GM19238 (cell line): ENCODE data around the gene NUP214.
"Not testable (repeated sequence)": the region's sequence is repeated elsewhere in the genome, so short reads cannot be mapped to it uniquely, and the experiment has no call there.

ENCODE experiments used
- DNase-seq: peaks from one replicate; pipeline ENCODE4 v3.0.0; 2011; ENCODE audit warnings: low spot score; ENCODE audit not compliant: insufficient read length

Gene NUP214

DNA sequence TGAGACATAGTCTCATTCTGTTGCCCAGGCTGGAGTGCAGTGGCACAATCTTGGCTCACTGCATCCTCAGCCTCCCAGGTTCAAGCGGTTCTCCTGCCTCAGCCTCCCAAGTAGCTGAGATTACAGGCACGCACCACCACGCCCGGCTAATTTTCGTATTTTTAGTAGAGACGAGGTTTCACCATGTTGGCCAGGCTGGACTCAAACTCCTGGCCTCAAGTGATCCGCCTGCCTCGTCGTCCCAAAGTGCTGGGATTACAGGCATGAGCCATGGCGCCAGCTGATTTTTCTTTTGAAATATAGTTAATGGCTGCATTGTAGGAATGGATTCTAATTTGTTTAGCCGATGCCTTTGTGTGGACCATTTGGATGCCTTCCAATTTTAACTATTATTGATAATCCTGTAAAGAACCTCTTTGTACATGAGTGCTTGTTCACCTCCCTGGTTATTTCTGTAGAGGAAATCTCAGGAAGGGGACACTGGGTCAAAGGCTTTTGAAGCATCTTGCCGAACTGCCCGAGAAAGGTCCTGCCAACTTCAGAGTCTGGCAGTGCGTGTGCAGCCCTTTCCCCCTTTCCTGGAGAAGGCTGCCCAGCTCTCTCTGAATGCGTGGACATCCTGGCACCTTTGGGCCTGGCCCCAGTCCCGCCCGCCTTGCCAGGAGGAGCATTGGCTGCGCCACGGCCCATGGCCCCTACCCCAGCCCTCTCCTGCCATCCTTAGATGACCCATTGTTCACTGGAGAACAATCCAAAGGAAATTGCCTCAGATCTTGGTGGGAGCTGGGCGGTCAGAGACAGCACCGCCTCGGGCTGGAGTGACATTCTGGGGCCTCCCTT lies 8.9 kb upstream of the NUP214 start:
- no peak for DNase-seq

DNA sequence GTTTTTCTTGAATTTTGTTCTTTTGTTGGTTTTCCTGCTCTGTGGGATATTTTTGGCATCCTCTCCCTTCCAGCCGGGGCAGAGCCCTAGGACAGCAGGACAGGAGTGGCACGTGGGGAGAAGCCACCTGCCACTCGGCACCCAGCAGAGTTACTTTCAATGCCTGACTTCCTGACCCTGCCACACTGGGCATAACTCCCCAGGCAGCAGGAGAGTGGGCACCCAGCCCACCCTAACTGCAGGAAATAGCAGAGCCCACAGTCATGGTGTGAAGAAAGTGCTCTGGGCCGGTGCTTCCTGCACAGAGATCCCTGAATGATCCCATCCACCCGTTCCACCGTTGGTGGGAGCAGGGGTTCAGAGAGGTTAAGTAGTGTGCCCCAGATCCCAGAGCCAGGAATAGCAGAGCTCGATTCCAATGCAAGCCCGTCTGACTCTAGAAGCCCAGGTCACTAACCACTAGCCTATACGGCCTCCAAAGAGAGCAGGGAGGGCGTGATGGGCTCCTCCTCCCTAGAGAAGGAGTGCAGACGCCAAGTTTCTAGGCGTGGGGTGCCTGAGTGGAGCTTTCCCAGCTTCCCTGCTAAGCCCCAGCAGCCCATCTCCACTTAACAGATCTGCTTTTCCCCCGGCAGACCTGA lies 8.1 kb upstream of the NUP214 start:
- no peak for DNase-seq

DNA sequence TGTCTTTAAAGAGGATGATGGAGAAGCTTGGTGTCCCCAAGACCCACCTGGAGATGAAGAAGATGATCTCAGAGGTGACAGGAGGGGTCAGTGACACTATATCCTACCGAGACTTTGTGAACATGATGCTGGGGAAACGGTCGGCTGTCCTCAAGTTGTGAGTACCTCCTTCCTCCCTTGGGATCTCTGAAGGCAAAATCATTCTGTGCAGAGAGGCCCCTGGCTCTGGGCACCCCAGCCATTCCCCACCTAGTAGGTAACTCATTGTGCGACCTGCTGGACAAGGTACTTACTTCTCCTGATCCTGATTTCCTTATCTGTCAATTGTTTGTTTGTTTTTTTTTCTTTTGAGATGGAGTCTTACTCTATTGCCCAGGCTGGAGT lies 7.6 kb upstream of the NUP214 start:
- DNase-seq: no peak

DNA sequence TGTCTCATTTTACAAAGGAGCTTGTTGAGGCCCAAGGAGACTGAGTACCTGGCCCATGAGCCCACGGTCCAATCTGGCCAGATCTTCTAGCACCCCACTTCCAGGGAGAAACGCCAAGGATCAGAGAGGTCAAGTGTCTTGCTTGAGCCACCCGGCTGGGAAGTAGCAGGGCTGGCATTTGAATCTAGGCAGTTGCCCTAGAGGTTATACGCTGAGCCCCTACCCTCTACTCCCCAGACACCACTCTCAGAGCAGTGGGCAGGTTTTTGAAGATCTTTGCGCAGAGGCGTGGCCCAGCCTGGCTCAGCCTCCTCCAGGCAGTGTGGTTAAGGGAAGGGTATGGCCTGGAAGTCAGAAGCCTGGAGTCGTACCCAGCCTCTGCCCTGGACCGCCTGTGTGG lies 5.8 kb upstream of the NUP214 start:
- no peak for DNase-seq

DNA sequence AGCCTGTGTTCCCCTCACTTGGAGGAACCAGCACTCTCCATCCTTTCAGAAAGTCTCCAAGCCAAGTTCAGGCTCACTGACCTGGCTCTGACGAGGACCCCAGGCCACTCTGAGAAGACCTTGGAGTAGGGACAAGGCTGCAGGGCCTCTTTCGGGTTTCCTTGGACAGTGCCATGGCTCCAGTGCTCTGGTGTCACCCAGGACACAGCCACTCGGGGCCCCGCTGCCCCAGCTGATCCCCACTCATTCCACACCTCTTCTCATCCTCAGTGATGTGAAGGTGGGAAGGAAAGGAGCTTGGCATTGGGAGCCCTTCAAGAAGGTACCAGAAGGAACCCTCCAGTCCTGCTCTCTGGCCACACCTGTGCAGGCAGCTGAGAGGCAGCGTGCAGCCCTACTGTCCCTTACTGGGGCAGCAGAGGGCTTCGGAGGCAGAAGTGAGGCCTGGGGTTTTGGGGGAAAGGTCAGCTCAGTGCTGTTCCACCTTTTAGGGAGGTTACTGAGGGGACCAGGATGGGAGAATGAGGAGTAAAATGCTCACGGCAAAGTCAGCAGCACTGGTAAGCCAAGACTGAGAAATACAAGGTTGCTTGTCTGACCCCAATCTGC lies 4.7 kb upstream of the NUP214 start:
- no peak for DNase-seq

DNA sequence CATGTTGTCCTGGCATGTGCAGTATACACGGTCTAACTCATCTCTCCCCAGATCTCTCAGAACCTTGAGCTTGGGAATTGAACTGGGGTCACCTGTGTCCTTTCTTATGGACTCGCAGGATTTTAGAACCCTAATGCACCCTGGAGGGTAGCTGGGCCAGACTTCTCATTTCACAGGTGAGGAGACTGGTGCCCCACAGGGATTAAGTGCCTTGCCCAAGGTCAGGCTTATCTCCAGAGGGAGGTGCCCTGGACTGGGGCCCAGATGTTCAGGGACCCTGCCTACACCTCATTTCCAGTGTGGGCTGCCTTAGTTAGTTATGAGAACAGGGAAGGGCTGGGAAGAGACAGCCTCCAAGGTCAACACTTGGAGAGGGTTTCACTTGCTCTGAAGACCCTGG lies 4.0 kb upstream of the NUP214 start:
- no peak for DNase-seq

DNA sequence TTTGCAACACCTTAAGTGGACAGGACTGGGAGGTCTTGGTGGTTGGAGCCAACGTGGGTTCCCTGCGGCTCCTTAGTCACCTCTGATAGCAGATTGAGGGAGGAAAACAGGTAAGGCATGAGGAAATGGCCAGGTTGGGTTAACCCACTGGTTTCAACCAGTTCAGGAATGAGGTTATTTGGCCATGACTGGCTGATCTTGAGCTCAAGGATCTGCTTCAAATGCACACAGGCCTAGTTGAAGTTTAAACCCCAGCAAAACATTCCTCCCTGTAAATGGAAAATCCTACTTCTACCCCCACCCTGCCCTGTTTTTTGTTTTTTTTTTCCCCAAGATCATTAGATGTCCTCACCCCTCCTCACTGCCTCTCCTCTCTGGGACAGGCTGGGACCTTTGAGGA lies 3.2 kb upstream of the NUP214 start:
- no peak for DNase-seq

DNA sequence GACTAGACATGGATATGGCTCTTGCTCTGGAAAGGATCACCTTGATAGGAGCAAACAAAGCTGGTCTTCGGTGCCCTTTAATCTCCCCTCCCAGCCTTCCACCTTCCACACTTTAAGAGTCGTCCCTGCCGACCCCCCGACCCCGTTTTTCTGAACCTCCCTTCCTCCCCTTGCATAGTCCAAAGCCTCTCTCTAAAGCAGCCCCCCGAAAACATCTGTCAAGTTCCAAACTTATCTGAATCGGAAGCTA lies 423 bp upstream of the NUP214 start:
- DNase-seq: no peak

DNA sequence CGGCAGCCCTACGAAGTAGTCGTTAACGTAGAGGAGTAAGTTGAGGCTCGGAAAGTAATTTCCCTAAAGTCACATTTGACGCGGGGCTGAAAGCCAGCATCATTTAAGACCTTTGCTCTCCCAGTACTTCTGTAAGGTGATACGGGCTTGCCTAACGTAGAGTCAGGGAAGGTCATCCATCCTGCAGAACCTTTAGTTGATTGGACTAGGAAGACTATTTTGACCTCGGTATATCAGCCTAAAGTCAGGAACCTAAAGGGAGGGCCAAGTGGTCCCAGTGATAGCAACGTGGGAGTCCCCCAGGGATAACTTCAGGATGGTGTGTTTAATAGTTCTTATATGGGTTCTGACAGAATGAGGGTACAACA lies 657 bp downstream of the NUP214 start:
- DNase-seq: no peak

DNA sequence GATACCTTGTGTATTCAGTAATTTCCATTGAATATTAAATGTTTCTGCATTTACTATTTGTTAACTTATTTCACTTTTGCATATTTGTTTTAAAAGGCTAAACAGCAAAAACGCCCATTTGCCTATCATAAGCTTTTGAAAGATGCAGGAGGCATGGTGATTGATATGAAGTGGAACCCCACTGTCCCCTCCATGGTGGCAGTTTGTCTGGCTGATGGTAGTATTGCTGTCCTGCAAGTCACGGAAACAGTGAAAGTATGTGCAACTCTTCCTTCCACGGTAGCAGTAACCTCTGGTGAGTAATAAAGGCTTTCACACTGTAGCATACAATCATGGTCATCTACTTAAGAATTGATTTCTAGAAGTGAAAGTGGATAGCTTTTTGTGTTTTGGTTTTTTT lies 3.8 kb downstream of the NUP214 start:
- DNase-seq: no peak

DNA sequence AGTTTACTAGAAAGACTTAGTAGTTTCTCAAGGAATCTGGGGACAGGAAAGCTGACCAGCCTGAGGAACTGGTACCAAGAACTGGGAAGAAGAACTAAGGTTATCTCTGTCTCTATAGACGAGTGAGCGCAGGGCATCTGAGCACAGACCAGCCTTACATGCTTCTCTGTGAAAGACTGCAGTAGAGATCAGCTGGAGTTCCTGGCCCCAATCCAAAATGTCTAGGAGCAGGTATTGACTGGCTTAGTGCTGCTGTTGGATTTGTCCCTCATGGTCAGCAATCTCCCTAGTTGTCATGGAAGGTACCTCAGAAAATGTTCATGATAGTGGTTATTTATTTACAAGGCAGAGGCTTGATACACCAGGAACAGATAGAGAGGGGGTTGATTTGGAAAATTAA lies 13.3 kb downstream of the NUP214 start:
- DNase-seq: no peak

DNA sequence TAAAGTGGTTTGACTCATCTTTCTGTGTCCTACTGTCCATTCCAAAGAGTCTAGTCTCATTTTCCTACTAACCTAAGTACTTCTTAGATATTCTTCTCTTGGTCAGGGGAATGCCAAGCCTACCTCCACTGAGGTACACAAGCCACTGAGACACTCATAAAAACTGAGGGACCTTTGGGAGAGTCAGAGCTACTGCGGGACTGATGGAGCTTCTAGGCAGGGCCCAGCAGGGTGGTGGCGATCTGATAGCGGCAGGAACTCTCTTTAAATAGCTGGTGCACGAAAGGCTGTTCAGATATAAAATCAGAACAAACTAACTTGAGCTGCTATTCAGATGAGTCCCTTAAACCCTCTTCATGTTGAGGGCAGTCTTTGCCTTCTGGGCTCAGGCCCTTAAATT lies 14.7 kb downstream of the NUP214 start:
- no peak for DNase-seq

DNA sequence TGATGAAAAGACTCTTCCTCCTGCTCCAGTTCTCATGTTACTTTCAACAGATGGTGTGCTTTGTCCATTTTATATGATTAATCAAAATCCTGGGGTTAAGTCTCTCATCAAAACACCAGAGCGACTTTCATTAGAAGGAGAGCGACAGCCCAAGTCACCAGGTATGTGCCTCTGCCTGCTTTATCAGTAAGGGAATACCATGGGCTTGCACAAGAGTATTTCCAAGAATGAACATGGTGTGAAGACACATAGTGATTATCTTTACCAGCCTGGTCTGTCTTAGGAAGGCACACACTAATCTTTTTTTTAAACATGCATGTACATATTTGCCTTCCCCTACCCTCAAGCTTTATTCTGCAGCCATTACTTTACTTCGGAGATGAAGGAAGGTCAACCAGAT lies 15.2 kb downstream of the NUP214 start:
- no peak for DNase-seq

DNA sequence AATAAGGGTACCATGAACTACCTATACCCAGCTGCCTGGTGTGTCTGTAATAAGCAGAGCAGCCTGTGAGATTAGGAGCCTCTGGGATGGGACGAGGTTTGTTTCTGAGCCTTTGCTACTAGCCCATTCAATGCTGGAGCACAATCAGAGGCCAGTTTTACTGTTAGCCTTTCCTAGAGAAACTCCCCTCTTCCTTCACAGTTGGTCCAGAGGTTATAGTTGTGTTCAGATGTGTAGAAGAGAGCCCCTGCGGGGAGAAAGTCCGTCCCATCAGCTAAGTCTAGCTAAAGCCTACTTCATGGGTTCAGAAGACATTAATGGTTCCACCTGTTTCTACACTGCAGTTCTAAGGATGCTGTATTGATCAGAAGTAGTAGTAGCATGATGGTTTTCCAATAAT lies 16.8 kb downstream of the NUP214 start:
- no peak for DNase-seq

DNA sequence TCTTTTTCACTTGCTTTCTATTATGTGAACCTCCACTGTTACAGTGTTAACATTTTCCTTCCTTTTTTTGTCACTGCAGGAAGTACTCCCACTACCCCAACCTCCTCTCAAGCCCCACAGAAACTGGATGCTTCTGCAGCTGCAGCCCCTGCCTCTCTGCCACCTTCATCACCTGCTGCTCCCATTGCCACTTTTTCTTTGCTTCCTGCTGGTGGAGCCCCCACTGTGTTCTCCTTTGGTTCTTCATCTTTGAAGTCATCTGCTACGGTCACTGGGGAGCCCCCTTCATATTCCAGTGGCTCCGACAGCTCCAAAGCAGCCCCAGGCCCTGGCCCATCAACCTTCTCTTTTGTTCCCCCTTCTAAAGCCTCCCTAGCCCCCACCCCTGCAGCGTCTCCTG lies 18.8 kb downstream of the NUP214 start:
- no peak for DNase-seq

DNA sequence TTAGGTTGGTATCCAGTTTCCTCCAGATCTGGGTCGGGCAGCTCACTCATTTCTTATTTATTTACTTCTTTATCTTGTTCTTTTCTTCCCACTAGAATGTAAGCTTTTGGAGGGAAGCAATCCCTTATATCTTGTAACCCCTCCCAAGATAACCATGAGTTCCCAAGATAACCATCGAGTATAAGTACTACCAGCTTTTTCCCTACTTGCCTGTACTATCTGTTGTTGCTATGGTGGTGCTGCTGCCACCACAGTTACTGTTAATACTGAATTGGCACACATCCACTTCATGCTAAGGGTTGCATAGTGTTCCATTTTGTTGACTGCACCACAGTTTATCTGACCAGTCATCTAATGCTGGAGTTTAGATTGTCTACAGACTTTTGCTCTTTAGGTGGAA lies 19.9 kb downstream of the NUP214 start:
- no peak for DNase-seq

DNA sequence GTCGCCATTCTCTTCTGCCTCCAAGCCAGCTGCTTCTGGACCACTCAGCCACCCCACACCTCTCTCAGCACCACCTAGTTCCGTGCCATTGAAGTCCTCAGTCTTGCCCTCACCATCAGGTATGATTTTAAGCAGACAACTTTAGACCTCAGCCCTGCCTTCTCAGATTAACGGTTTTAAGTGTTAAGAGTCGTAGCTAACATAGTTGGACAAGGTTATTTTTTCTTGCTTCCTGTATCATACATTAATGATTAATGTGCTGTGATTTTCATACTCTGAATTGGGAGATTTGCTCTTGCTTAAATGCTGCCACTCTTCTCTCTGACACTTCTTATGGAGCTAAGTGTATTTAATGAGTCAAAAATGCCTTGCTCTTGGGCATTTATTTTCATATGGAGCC lies 20.8 kb downstream of the NUP214 start:
- no peak for DNase-seq

DNA sequence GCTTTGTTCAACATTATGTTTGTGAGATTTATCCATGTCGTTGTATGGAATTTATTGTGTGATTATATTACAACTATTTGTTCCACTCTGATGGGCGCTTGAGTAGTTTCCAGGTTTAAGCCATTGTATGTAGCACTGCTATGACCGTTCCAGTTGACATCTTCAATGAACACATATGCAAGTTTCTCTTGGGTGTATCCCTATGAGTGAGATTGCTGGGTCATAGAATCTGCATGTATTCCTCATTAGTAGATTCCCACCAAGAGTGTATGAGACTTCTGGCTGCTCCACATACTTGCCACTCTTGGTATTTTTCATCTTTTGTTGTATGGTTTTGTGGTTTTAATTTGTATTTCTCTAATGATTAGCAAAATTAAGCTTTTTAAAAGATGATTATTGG lies 22.9 kb downstream of the NUP214 start:
- DNase-seq: no peak

DNA sequence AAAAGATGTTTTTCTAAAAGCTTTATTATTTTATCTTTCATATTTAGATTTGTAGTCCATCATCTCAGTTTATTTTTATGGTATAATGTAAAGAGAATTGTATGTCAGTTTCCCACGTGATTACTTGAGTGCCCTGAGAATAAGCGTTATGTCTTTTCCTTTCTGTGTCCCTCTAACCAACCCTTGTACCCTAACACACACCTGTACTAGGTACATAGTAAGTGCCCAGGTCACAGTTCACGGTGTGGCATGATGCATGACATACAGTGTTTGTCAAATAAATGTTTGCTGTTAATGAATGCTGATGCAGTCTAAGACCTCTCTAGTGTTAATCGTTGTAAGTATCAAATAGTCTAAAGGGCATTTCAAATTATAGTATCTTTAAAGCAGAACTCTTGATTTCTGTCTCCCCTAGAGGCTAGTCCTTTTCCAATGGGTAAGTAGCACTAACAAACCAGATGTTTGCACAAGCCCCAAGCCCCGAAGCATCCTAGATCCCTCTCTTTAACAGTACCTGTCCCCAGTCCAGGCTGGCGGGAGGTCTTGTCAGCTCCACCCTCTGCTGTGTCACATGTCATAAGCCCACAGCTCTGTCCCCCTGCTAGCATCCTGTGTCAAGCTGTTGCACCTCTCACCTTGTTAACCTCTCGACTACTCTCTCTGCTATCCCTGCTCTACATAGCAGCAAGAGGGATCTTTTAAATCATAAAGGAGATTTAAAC lies 23.7 kb downstream of the NUP214 start:
- no peak for DNase-seq

DNA sequence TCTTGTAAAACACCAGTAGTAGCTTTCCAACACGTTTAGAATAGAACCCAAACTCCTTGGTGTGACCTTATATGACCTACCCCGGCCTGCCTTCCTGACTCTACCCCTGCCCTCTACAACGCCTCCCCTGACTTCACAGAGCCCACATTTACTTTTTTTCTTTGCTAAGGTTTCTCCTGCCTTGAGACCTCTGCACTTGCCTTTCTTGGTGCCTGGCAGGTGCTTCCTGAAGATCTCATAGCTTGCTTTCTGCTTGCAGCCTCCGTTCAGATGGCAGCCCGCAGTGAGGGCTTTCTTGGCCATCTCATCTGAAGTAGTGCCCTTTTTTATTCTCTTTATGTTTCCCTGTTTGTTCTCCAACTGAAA lies 24.3 kb downstream of the NUP214 start:
- DNase-seq: no peak

DNA sequence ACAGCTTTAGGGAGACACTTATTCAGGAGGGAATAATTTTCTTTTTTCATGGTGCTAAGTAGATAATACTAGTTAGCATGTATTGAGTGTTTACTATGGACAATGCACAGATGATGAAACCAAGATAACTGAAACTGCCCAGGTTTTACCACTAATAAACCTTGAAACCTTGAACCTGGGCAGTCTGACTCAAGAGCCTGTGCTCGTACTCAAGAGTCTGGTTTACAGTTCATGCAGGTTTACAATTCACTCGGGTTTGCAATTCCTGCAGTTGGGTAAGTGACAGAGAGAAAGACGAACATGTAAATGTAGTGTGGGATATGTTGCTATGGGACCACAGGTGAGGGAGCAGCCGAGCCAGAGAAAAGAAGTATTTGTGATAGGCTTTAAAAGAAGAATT lies 28.2 kb downstream of the NUP214 start:
- DNase-seq: no peak

DNA sequence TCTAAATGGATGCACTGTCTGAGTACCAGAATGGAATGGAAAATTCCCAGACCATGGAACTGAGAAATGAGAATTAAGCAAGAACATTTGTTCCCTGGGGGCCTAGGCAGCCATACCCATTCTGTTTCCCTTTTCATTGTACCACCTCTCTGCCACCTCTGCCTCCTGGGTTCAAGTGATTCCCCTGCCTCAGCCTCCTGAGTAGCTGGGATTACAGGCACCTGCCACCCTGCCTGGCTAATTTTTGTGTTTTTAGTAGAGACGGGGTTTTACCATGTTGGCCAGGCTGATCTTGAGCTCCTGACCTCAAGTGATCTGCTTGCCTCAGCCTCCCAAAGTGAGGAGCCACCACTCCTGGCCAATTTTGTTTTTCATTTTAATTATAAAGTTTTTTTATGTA lies 33.3 kb downstream of the NUP214 start:
- DNase-seq: not testable (repeated sequence)
